GM23338 (cell line): Measurements from ENCODE around the gene ACOX2.

Source experiments
- CREB1 ChIP-seq: fragments of 250-450 bp; sonication (Bioruptor Pico); IDR thresholded peaks from 2 replicates; pipeline ENCODE4 v1.5.0; 2020; ENCODE audit warnings: low read depth, mild to moderate bottlenecking, moderate library complexity
- EZH2 ChIP-seq: fragments of 200-600 bp; sonication (generic); IDR thresholded peaks from one replicate; pipeline ENCODE4 v1.8.0; 2017; ENCODE audit warnings: antibody characterized with exemption, mild to moderate bottlenecking, low read depth; ENCODE audit not compliant: unreplicated experiment
- EZH2phosphoT487 ChIP-seq: fragments of 200-600 bp; sonication (generic); IDR thresholded peaks from one replicate; pipeline ENCODE4 v1.8.1; 2018; ENCODE audit warnings: antibody characterized with exemption; ENCODE audit not compliant: unreplicated experiment
- JUNB ChIP-seq: IDR thresholded peaks from one replicate; pipeline ENCODE4 v1.6.1; 2016; ENCODE audit warnings: antibody characterized with exemption; ENCODE audit not compliant: unreplicated experiment
- POLR2AphosphoS5 ChIP-seq: IDR thresholded peaks from 2 replicates; pipeline ENCODE4 v1.6.1; 2016; ENCODE audit warnings: antibody characterized with exemption, low read depth
- STAT1 ChIP-seq: IDR thresholded peaks from one replicate; pipeline ENCODE4 v1.6.1; 2016; ENCODE audit warnings: antibody characterized with exemption; ENCODE audit not compliant: unreplicated experiment
- ZNF114 ChIP-seq: fragments of 250-450 bp; sonication (Bioruptor Pico); IDR thresholded peaks from 2 replicates; pipeline ENCODE4 v1.5.0; 2020; ENCODE audit warnings: mild to moderate bottlenecking, moderate library complexity
- ZNF331 ChIP-seq: fragments of 250-450 bp; sonication (Bioruptor Pico); IDR thresholded peaks from 2 replicates; pipeline ENCODE4 v1.5.0; 2020; ENCODE audit warnings: low read depth, mild to moderate bottlenecking, moderate library complexity
- TF ChIP-seq, protein P1 (sequence below), 2 experiments: fragments of 200-600 bp in 1 of 2; sonication (generic) in 1 of 2; conservative IDR thresholded peaks; 2 replicates each; pipeline versions ENCODE4 v1.5.1 to v1.6.1; 2016 to 2017; ENCODE audit warnings: antibody characterized with exemption in 2 of 2, low read depth in 2 of 2, mild to moderate bottlenecking in 2 of 2, moderate library complexity in 1 of 2
- TF ChIP-seq, protein P2 (sequence below): IDR thresholded peaks from one replicate; pipeline ENCODE4 v1.6.1; 2018; ENCODE audit warnings: antibody characterized with exemption; ENCODE audit not compliant: unreplicated experiment
- TF ChIP-seq, protein P3 (sequence below): IDR thresholded peaks from 2 replicates; pipeline ENCODE4 v1.6.1; 2016; ENCODE audit warnings: antibody characterized with exemption
- TF ChIP-seq, protein P4 (sequence below): fragments of 250-450 bp; sonication (Bioruptor Pico); IDR thresholded peaks from 2 replicates; pipeline ENCODE4 v1.5.0; 2020; ENCODE audit warnings: mild to moderate bottlenecking, moderate library complexity

DNA sequence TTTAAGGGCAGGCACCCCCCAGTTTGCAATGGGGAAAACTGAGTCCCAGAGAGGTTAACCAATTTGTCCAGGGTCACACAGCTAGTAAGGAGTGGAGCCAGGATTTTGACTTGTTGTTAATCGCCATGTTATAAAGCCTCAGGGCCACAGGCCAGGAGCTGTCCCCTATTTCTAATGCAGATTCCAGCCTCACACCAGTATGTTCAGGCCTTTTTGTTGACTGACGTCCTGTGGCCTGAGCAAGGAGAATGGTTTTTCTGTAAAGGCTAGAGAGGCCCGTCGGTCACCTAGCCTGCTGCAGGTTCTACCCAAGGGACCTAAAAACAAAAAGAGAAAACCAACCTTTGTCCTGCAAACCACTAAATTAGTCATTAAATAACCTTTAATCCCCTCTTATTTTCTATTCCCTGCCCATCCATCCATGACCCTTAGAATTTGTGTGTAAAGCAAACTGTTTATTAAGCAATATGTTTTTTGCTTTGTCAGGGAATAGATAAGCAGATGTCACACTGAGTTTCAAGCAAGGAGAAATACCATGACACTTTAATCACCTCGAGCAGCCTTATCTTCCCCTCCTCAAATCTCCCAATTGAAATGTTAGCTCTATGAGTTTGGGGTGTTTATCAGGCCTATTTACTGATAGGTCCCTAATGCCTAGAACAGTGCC is 14.1 kb downstream of the ACOX2 start:
- TF ChIP-seq, protein P1, sequence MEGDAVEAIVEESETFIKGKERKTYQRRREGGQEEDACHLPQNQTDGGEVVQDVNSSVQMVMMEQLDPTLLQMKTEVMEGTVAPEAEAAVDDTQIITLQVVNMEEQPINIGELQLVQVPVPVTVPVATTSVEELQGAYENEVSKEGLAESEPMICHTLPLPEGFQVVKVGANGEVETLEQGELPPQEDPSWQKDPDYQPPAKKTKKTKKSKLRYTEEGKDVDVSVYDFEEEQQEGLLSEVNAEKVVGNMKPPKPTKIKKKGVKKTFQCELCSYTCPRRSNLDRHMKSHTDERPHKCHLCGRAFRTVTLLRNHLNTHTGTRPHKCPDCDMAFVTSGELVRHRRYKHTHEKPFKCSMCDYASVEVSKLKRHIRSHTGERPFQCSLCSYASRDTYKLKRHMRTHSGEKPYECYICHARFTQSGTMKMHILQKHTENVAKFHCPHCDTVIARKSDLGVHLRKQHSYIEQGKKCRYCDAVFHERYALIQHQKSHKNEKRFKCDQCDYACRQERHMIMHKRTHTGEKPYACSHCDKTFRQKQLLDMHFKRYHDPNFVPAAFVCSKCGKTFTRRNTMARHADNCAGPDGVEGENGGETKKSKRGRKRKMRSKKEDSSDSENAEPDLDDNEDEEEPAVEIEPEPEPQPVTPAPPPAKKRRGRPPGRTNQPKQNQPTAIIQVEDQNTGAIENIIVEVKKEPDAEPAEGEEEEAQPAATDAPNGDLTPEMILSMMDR (conservative IDR thresholded peaks at IDR 0.05; ENCODE audit: low read depth in 2 of 2), result no peak
- no peak for TF ChIP-seq POLR2AphosphoS5
- TF ChIP-seq, protein P2, sequence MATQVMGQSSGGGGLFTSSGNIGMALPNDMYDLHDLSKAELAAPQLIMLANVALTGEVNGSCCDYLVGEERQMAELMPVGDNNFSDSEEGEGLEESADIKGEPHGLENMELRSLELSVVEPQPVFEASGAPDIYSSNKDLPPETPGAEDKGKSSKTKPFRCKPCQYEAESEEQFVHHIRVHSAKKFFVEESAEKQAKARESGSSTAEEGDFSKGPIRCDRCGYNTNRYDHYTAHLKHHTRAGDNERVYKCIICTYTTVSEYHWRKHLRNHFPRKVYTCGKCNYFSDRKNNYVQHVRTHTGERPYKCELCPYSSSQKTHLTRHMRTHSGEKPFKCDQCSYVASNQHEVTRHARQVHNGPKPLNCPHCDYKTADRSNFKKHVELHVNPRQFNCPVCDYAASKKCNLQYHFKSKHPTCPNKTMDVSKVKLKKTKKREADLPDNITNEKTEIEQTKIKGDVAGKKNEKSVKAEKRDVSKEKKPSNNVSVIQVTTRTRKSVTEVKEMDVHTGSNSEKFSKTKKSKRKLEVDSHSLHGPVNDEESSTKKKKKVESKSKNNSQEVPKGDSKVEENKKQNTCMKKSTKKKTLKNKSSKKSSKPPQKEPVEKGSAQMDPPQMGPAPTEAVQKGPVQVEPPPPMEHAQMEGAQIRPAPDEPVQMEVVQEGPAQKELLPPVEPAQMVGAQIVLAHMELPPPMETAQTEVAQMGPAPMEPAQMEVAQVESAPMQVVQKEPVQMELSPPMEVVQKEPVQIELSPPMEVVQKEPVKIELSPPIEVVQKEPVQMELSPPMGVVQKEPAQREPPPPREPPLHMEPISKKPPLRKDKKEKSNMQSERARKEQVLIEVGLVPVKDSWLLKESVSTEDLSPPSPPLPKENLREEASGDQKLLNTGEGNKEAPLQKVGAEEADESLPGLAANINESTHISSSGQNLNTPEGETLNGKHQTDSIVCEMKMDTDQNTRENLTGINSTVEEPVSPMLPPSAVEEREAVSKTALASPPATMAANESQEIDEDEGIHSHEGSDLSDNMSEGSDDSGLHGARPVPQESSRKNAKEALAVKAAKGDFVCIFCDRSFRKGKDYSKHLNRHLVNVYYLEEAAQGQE, result no peak
- TF ChIP-seq EZH2, result no peak
- TF ChIP-seq EZH2phosphoT487, result no peak
- no peak for TF ChIP-seq CREB1 (CRISPR knock-in tag)
- TF ChIP-seq, protein P3, sequence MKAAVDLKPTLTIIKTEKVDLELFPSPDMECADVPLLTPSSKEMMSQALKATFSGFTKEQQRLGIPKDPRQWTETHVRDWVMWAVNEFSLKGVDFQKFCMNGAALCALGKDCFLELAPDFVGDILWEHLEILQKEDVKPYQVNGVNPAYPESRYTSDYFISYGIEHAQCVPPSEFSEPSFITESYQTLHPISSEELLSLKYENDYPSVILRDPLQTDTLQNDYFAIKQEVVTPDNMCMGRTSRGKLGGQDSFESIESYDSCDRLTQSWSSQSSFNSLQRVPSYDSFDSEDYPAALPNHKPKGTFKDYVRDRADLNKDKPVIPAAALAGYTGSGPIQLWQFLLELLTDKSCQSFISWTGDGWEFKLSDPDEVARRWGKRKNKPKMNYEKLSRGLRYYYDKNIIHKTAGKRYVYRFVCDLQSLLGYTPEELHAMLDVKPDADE, result no peak
- TF ChIP-seq, protein P4, sequence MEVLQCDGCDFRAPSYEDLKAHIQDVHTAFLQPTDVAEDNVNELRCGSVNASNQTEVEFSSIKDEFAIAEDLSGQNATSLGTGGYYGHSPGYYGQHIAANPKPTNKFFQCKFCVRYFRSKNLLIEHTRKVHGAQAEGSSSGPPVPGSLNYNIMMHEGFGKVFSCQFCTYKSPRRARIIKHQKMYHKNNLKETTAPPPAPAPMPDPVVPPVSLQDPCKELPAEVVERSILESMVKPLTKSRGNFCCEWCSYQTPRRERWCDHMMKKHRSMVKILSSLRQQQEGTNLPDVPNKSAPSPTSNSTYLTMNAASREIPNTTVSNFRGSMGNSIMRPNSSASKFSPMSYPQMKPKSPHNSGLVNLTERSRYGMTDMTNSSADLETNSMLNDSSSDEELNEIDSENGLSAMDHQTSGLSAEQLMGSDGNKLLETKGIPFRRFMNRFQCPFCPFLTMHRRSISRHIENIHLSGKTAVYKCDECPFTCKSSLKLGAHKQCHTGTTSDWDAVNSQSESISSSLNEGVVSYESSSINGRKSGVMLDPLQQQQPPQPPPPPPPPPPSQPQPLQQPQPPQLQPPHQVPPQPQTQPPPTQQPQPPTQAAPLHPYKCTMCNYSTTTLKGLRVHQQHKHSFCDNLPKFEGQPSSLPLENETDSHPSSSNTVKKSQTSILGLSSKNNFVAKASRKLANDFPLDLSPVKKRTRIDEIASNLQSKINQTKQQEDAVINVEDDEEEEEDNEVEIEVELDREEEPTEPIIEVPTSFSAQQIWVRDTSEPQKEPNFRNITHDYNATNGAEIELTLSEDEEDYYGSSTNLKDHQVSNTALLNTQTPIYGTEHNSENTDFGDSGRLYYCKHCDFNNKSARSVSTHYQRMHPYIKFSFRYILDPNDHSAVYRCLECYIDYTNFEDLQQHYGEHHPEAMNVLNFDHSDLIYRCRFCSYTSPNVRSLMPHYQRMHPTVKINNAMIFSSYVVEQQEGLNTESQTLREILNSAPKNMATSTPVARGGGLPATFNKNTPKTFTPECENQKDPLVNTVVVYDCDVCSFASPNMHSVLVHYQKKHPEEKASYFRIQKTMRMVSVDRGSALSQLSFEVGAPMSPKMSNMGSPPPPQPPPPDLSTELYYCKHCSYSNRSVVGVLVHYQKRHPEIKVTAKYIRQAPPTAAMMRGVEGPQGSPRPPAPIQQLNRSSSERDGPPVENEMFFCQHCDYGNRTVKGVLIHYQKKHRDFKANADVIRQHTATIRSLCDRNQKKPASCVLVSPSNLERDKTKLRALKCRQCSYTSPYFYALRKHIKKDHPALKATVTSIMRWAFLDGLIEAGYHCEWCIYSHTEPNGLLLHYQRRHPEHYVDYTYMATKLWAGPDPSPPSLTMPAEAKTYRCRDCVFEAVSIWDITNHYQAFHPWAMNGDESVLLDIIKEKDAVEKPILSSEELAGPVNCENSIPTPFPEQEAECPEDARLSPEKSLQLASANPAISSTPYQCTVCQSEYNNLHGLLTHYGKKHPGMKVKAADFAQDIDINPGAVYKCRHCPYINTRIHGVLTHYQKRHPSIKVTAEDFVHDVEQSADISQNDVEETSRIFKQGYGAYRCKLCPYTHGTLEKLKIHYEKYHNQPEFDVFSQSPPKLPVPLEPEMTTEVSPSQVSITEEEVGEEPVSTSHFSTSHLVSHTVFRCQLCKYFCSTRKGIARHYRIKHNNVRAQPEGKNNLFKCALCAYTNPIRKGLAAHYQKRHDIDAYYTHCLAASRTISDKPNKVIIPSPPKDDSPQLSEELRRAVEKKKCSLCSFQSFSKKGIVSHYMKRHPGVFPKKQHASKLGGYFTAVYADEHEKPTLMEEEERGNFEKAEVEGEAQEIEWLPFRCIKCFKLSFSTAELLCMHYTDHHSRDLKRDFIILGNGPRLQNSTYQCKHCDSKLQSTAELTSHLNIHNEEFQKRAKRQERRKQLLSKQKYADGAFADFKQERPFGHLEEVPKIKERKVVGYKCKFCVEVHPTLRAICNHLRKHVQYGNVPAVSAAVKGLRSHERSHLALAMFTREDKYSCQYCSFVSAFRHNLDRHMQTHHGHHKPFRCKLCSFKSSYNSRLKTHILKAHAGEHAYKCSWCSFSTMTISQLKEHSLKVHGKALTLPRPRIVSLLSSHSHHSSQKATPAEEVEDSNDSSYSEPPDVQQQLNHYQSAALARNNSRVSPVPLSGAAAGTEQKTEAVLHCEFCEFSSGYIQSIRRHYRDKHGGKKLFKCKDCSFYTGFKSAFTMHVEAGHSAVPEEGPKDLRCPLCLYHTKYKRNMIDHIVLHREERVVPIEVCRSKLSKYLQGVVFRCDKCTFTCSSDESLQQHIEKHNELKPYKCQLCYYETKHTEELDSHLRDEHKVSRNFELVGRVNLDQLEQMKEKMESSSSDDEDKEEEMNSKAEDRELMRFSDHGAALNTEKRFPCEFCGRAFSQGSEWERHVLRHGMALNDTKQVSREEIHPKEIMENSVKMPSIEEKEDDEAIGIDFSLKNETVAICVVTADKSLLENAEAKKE, result no peak
- no peak for TF ChIP-seq JUNB
- no peak for TF ChIP-seq STAT1
- no peak for TF ChIP-seq ZNF331 (CRISPR knock-in tag)
- TF ChIP-seq ZNF114 (CRISPR knock-in tag), result no peak
